ENCODE data around the gene TMEM190. TPM values are rescaled to one million over a fixed set of nuclear protein-coding genes. Genes with fewer than 3 reads are reported as not detected.

The TMEM190 gene
- total and polyA plus RNA-seq, 2 of the 8 experiments (the other 6 are each of a cell fraction or from before 2014, with no cell fraction given) = 1.6 TPM; not detected in 1

- TF ChIP-seq TBP (IDR thresholded peaks at IDR 0.05; ENCODE audit: low read depth, low read length) (no peak), RXRA (IDR thresholded peaks at IDR 0.05; ENCODE audit: insufficient read depth, low read depth, low read length) (no peak), PHF8 (conservative IDR thresholded peaks at IDR 0.05; ENCODE audit: low read depth, low read length) (no peak), NANOG (IDR thresholded peaks at IDR 0.05; ENCODE audit: insufficient read depth, low read depth, low read length, poor library complexity, severe bottlenecking) (no peak)
These were observed 47.9 kb downstream of the TMEM190 start (continued) for GRCh38 chr19:55424518-55424917.
